Aorta (tissue), 5 donors: ENCODE measurements around the gene TM2D3. TPM values are rescaled to one million over a fixed set of nuclear protein-coding genes. Genes with fewer than 3 reads are reported as not detected.

ENCODE experiments used
- ATAC-seq: fragments of 200-7000 bp; cut with Tn5 transposase; one replicate; pipeline ENCODE4 v1.9.1; 2022; ENCODE audit warnings: moderate library complexity; ENCODE audit not compliant: low FRiP score
- DNase-seq, 2 donors: peaks; one replicate each; pipeline ENCODE4 v3.0.0-alpha.2; 2020
- H3K27ac ChIP-seq, 2 donors: one replicate each; pipeline ENCODE4 v1.5.1; 2013; ENCODE audit warnings: low read length in 2 of 2, mild to moderate bottlenecking in 2 of 2, moderate library complexity in 2 of 2, control low read depth in 1 of 2, inconsistent platforms in 1 of 2, low read depth in 1 of 2
- H3K27me3 ChIP-seq, 2 donors: one replicate each; pipeline ENCODE4 v1.6.1; 2013; ENCODE audit warnings: control low read depth in 1 of 2, low read length in 1 of 2, mild to moderate bottlenecking in 1 of 2, moderate library complexity in 1 of 2; ENCODE audit not compliant: insufficient read depth in 2 of 2, control insufficient read depth in 1 of 2
- H3K36me3 ChIP-seq, 2 donors: one replicate each; pipeline ENCODE4 v1.6.1; 2013; ENCODE audit warnings: control low read depth in 1 of 2, low read length in 1 of 2, mild to moderate bottlenecking in 1 of 2; ENCODE audit not compliant: insufficient read depth in 2 of 2, control insufficient read depth in 1 of 2
- H3K4me1 ChIP-seq, 2 donors: one replicate each; pipeline ENCODE4 v1.6.1; 2013; ENCODE audit warnings: low read length in 2 of 2, control low read depth in 1 of 2, mild to moderate bottlenecking in 1 of 2, moderate library complexity in 1 of 2; ENCODE audit not compliant: insufficient read depth in 2 of 2, control insufficient read depth in 1 of 2
- H3K4me3 ChIP-seq, 2 donors: one replicate each; pipeline ENCODE4 v1.5.1; 2013; ENCODE audit warnings: low read length in 2 of 2, control low read depth in 1 of 2, mild to moderate bottlenecking in 1 of 2
- H3K9me3 ChIP-seq: one replicate; pipeline ENCODE4 v1.6.1; 2013; ENCODE audit warnings: mild to moderate bottlenecking, low read length; ENCODE audit not compliant: control insufficient read depth
- WGBS, 2 donors: extraction: QIAGEN DNeasy Blood & Tissue Kit; methylation state at CpG; one replicate each; pipeline ENCODE4 v1.1.7; 2013; 5-methylcytosine and 5-hydroxymethylcytosine counted together
- intact Hi-C, 2 donors: fragments of 100-400 bp; cut with DNase I; formaldehyde crosslinking; loops; one replicate each; pipeline versions ENCODE4 v1.14.2 to v1.15.0; 2022
- polyA plus RNA-seq, 2 donors: library from polyadenylated mRNA; stranded (reverse); fragments of 200-250 nt; gene quantifications; one replicate each; pipeline ENCODE4 v1.2.3, GENCODE V29; 2013
- total RNA-seq, 2 donors: library from RNA; stranded (reverse); fragmentation: NEBNext Ultra II Directional; extraction: Animal tissue kit (Norgen Biotek cat#: 25700); gene quantifications; one replicate each; pipeline ENCODE4 v1.2.1, GENCODE V29; 2021
- donor health status: healthy with polysubstance abuse.
- donor health status: Bipolar disorder and iron deficiency.
- donor health status: DM: no; HTN: no; CAD: no.
- donor health status: DM: no; HTN: no; CAD: no.
- donor health status: DM: yes; HTN: yes; CAD: no.

TM2D3 gene
- total and polyA plus RNA-seq, 4 donors, result 26.8 to 64.1 (median 52.7) TPM

- peak overlapping the region; percentile 68 to 78 for H3K4me3 ChIP-seq
- no peak for ATAC-seq
- peaks cover under 1 to 1% of the 10 kb centered on the region in 2 donors for H3K36me3 ChIP-seq
- intact Hi-C loops, result loop anchor here (2.0 to 5.0 kb wide), 2 partner anchors 354 to 355 kb away; partner anchors contain the start of gene SNRPA1 (in 1 of the 2)
- peak overlapping the region; percentile 87 to 93 for H3K27ac ChIP-seq
- 0 to 1% methylated on average over 31 to 32 of the region's 32 CpGs for WGBS, 2 donors
- no peak for DNase-seq
- H3K27me3 ChIP-seq, result no peaks in the 10 kb centered on the region
- H3K9me3 ChIP-seq, result no peaks in the 10 kb centered on the region
- no peaks in the 10 kb centered on the region for H3K4me1 ChIP-seq
Observed at GRCh38 chr15:101651554-101652097, 555 bp downstream of the TM2D3 start.

- H3K36me3 ChIP-seq, result peaks cover 2% of the 10 kb centered on the region in 2 donors
- H3K4me3 ChIP-seq, result no peak overlapping the region
- H3K27ac ChIP-seq, result no peak overlapping the region
- intact Hi-C loops, result loop anchor here in 1 of 2 donors (5.0 kb wide), 1 partner anchor 353 kb away; the partner anchor contains the start of gene SNRPA1
- no peaks in the 10 kb centered on the region for H3K27me3 ChIP-seq
- no peak for DNase-seq
- WGBS, 2 donors, result 55 to 62% methylated on average over 5 of the region's 5 CpGs
- no peak for ATAC-seq
- H3K4me1 ChIP-seq, result no peaks in the 10 kb centered on the region
- H3K9me3 ChIP-seq, result no peaks in the 10 kb centered on the region
Observed at GRCh38 chr15:101650145-101650544, 2.0 kb downstream of the TM2D3 start.

- ATAC-seq (no peak), DNase-seq (no peak)
- Histone ChIP-seq H3K36me3 (peaks cover 4 to 10% of the 10 kb centered on the region in 2 donors), H3K4me3 (no peak overlapping the region), H3K27me3 (no peaks in the 10 kb centered on the region), H3K27ac (no peak overlapping the region), H3K4me1 (no peaks in the 10 kb centered on the region), H3K9me3 (no peaks in the 10 kb centered on the region)
- intact Hi-C loops, result no loop called here
- 84 to 86% methylated on average over 6 of the region's 6 CpGs for WGBS, 2 donors
Observed at GRCh38 chr15:101648356-101648755, 3.8 kb downstream of the TM2D3 start.

GRCh38 chr15:101647251-101647650, 4.9 kb downstream of the TM2D3 start:
- H3K4me3 ChIP-seq, result no peak overlapping the region
- no peak for ATAC-seq
- no peak overlapping the region for H3K27ac ChIP-seq
- no peaks in the 10 kb centered on the region for H3K9me3 ChIP-seq
- no peaks in the 10 kb centered on the region for H3K27me3 ChIP-seq
- intact Hi-C loops, result no loop called here
- peaks cover 7 to 12% of the 10 kb centered on the region in 2 donors for H3K36me3 ChIP-seq
- 65 to 67% methylated on average over 3 of the region's 3 CpGs for WGBS, 2 donors
- H3K4me1 ChIP-seq, result no peaks in the 10 kb centered on the region
- DNase-seq, result no peak

- 57 to 64% methylated on average over 8 of the region's 8 CpGs for WGBS, 2 donors
- Histone ChIP-seq H3K4me3 (no peak overlapping the region), H3K4me1 (no peaks in the 10 kb centered on the region), H3K36me3 (peaks cover 7 to 12% of the 10 kb centered on the region in 2 donors), H3K9me3 (no peaks in the 10 kb centered on the region), H3K27ac (no peak overlapping the region), H3K27me3 (no peaks in the 10 kb centered on the region)
- DNase-seq (no peak), ATAC-seq (no peak)
- intact Hi-C loops, result no loop called here
Observed at GRCh38 chr15:101646672-101647071, 5.5 kb downstream of the TM2D3 start.

GRCh38 chr15:101642361-101642760, 9.8 kb downstream of the TM2D3 start:
- Histone ChIP-seq H3K27me3 (no peaks in the 10 kb centered on the region), H3K4me1 (no peaks in the 10 kb centered on the region), H3K27ac (no peak overlapping the region), H3K9me3 (no peaks in the 10 kb centered on the region), H3K4me3 (no peak overlapping the region), H3K36me3 (peaks cover 7 to 15% of the 10 kb centered on the region in 2 donors)
- ATAC-seq (no peak), DNase-seq (no peak)
- 59 to 64% methylated on average over 11 of the region's 11 CpGs for WGBS, 2 donors
- intact Hi-C loops, result loop anchor here in 1 of 2 donors (5.0 kb wide), 1 partner anchor 340 kb away; no protein-coding TSS in a partner anchor

GRCh38 chr15:101641894-101642293, 10.3 kb downstream of the TM2D3 start:
- Histone ChIP-seq H3K4me3 (no peak overlapping the region), H3K4me1 (no peaks in the 10 kb centered on the region), H3K27me3 (no peaks in the 10 kb centered on the region), H3K9me3 (no peaks in the 10 kb centered on the region), H3K36me3 (peaks cover 7 to 17% of the 10 kb centered on the region in 2 donors), H3K27ac (no peak overlapping the region)
- DNase-seq (no peak), ATAC-seq (peak; percentile 58)
- 47 to 54% methylated on average over 1 of the region's 1 CpG for WGBS, 2 donors
- intact Hi-C loops, result loop anchor here in 1 of 2 donors (5.0 kb wide), 1 partner anchor 340 kb away; no protein-coding TSS in a partner anchor

- Histone ChIP-seq H3K4me1 (no peaks in the 10 kb centered on the region), H3K36me3 (peaks cover 5 to 15% of the 10 kb centered on the region in 2 donors), H3K9me3 (no peaks in the 10 kb centered on the region), H3K4me3 (no peak overlapping the region), H3K27ac (no peak overlapping the region), H3K27me3 (no peaks in the 10 kb centered on the region)
- intact Hi-C loops, result loop anchor here in 1 of 2 donors (5.0 kb wide), 1 partner anchor 339 kb away; no protein-coding TSS in a partner anchor
- WGBS, 2 donors, result 29 to 30% methylated on average over 8 of the region's 8 CpGs
- DNase-seq (peak; percentile 70 to 82), ATAC-seq (peak; percentile 86)
Observed at GRCh38 chr15:101641129-101641764, 10.9 kb downstream of the TM2D3 start.

GRCh38 chr15:101639667-101640066, 12.5 kb downstream of the TM2D3 start:
- no peak for DNase-seq
- Histone ChIP-seq H3K27me3 (no peaks in the 10 kb centered on the region), H3K27ac (no peak overlapping the region), H3K9me3 (no peaks in the 10 kb centered on the region), H3K36me3 (peaks cover 5 to 14% of the 10 kb centered on the region in 2 donors), H3K4me3 (no peak overlapping the region), H3K4me1 (no peaks in the 10 kb centered on the region)
- WGBS, 2 donors, result 87 to 89% methylated on average over 4 of the region's 4 CpGs
- intact Hi-C loops, result loop anchor here in 1 of 2 donors (5.0 kb wide), 1 partner anchor 337 kb away; no protein-coding TSS in a partner anchor
- ATAC-seq, result no peak
